ENCODE results near the gene MPZL3. TPM values are rescaled to one million over a fixed set of nuclear protein-coding genes. Genes with fewer than 3 reads are reported as not detected.

The MPZL3 gene
- total RNA-seq: 1.1 to 1.7 TPM (median 1.6 TPM) in 3 replicates
- long read RNA-seq: 0 reads

- H3K4me1 Mint-ChIP-seq (ENCODE audit: low read depth): peaks cover 11% of the 10 kb centered on the region
- TF ChIP-seq, protein P1, sequence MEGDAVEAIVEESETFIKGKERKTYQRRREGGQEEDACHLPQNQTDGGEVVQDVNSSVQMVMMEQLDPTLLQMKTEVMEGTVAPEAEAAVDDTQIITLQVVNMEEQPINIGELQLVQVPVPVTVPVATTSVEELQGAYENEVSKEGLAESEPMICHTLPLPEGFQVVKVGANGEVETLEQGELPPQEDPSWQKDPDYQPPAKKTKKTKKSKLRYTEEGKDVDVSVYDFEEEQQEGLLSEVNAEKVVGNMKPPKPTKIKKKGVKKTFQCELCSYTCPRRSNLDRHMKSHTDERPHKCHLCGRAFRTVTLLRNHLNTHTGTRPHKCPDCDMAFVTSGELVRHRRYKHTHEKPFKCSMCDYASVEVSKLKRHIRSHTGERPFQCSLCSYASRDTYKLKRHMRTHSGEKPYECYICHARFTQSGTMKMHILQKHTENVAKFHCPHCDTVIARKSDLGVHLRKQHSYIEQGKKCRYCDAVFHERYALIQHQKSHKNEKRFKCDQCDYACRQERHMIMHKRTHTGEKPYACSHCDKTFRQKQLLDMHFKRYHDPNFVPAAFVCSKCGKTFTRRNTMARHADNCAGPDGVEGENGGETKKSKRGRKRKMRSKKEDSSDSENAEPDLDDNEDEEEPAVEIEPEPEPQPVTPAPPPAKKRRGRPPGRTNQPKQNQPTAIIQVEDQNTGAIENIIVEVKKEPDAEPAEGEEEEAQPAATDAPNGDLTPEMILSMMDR (IDR thresholded peaks at IDR 0.05): no peak
- H3K27ac Mint-ChIP-seq (ENCODE audit: unreplicated experiment): peak within 1 kb of the TSS; percentile 79
- H3K27me3 Mint-ChIP-seq (ENCODE audit: low read depth): peaks cover 41% of the 10 kb centered on the region
- DNase-seq (ENCODE audit: low spot score): no peak
- H3K36me3 Mint-ChIP-seq (ENCODE audit: low read depth): peaks cover 5% of the 10 kb centered on the region
- H3K4me3 Mint-ChIP-seq (ENCODE audit: unreplicated experiment): peak within 1 kb of the TSS; percentile 92
- H3K9me3 Mint-ChIP-seq (ENCODE audit: low read depth): peaks cover 10% of the 10 kb centered on the region
Observed at GRCh38 chr11:118251858-118252652, at the start of gene MPZL3. MPZL3 (minus strand) TSS chr11:118252365; CDS start chr11:118252294, 71 bp downstream.

DNA sequence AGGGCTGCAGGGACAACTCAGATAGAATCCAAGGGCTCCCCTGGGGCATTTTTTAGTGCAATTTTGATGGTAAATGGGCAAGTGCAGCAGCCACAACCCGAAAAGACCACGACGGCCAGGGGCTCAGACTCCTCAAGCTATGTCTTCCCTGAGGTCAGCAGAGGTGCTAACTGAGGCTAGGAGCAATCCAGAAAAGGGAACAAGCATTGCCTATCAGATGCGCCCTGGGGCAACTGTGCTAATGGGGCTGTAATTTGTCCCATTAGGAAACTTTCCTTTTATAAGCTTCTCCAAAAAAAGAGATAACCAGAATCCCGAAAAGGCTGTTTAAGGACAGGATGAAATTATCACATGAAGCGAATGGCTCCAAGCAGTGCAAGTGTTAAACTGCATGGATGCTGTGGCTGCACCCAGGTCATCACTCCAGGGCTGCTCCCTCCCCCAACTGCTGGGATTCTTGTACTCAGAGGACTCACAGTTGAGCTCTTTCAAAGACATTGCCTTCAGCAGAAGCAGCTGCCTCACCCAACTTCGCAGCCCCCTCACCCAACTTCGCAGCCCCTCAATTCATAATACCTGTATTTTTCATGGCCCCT is 49.5 kb upstream of the MPZL3 start:
- Mint-ChIP-seq H3K9me3 (ENCODE audit: low read depth) (no peaks in the 10 kb centered on the region), H3K36me3 (ENCODE audit: low read depth) (no peaks in the 10 kb centered on the region), H3K4me1 (ENCODE audit: low read depth) (no peaks in the 10 kb centered on the region), H3K27me3 (ENCODE audit: low read depth) (peaks cover 35% of the 10 kb centered on the region), H3K4me3 (ENCODE audit: unreplicated experiment) (no peak overlapping the region), H3K27ac (ENCODE audit: unreplicated experiment) (no peak overlapping the region)
- TF ChIP-seq, protein P1 (IDR thresholded peaks at IDR 0.05): no peak
- no peak for DNase-seq (ENCODE audit: low spot score)

- H3K4me1 Mint-ChIP-seq (ENCODE audit: low read depth): no peaks in the 10 kb centered on the region
- H3K27me3 Mint-ChIP-seq (ENCODE audit: low read depth): peaks cover 41% of the 10 kb centered on the region
- H3K9me3 Mint-ChIP-seq (ENCODE audit: low read depth): peaks cover 3% of the 10 kb centered on the region
- TF ChIP-seq, protein P1 (IDR thresholded peaks at IDR 0.05): peak; percentile 62
- DNase-seq (ENCODE audit: low spot score): no peak
- no peaks in the 10 kb centered on the region for H3K36me3 Mint-ChIP-seq (ENCODE audit: low read depth)
- no peak overlapping the region for H3K4me3 Mint-ChIP-seq (ENCODE audit: unreplicated experiment)
- no peak overlapping the region for H3K27ac Mint-ChIP-seq (ENCODE audit: unreplicated experiment)
Observed at GRCh38 chr11:118295815-118296454, 43.8 kb upstream of the MPZL3 start.

DNA sequence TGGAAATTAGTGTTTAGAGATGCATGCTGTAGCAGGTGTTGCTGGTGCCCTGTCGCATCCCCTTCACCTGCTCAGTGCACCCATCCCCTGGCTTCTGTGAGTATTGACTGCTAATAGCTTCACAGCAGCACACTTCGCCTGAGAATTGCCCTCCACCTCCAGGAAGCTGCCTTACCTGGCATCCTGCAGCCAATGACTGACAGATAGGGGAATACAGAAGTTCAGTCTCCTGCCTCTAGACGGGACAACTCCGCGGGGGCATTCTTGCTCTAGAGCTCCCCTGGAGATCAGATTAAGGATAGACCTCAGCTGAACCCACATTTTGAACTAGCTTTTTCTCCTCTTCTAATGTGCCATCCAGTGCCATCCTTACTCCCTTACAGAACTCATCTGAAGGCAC is 43.0 kb upstream of the MPZL3 start:
- no peak overlapping the region for H3K4me3 Mint-ChIP-seq (ENCODE audit: unreplicated experiment)
- TF ChIP-seq, protein P1 (IDR thresholded peaks at IDR 0.05): no peak
- no peak for DNase-seq (ENCODE audit: low spot score)
- no peaks in the 10 kb centered on the region for H3K4me1 Mint-ChIP-seq (ENCODE audit: low read depth)
- H3K36me3 Mint-ChIP-seq (ENCODE audit: low read depth): no peaks in the 10 kb centered on the region
- H3K27ac Mint-ChIP-seq (ENCODE audit: unreplicated experiment): no peak overlapping the region
- H3K27me3 Mint-ChIP-seq (ENCODE audit: low read depth): peaks cover 36% of the 10 kb centered on the region
- peaks cover 3% of the 10 kb centered on the region for H3K9me3 Mint-ChIP-seq (ENCODE audit: low read depth)

DNA sequence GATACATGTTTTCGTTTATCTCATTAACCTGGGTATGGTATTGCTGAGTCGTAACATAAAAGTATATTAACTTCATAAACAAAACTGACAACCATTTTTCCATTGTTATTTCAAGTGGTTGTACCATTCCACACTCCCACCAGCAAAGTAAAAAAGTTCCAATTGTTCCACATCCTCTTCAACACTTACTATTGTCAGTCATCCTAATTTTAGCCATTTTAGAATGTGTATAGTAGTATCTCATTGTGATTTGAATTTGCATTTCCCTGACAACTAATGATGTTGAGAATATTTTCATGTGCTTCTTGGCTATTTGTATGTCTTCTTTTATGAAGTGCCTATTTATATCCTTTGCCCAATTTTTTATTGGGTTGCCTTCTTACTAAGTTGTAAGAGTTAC is 41.9 kb upstream of the MPZL3 start:
- Mint-ChIP-seq H3K27me3 (ENCODE audit: low read depth) (peaks cover 38% of the 10 kb centered on the region), H3K4me1 (ENCODE audit: low read depth) (no peaks in the 10 kb centered on the region), H3K27ac (ENCODE audit: unreplicated experiment) (no peak overlapping the region), H3K9me3 (ENCODE audit: low read depth) (peaks cover 5% of the 10 kb centered on the region), H3K4me3 (ENCODE audit: unreplicated experiment) (no peak overlapping the region), H3K36me3 (ENCODE audit: low read depth) (no peaks in the 10 kb centered on the region)
- TF ChIP-seq, protein P1 (IDR thresholded peaks at IDR 0.05): no peak
- DNase-seq (ENCODE audit: low spot score): no peak
